ENCODE results near the gene GREM2.

DNA sequence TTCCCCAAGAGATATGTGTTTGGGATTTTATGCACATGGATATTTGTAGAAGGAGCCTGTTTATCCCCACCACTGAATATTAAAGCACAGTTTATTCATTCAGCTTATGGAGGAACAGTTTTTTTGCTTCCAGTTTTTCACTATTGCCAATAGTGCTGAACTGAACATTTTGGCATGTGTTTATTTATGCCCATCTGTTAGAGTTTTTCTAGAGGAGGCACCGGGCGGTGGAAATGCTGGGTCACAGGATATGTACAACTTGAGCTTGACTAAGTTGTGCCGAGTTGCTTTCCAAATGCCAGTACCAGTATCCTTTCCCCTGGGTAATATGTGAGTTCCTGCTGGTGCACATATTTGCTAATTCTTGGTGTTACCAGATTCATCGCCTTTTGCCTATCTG, 111.3 kb downstream of the GREM2 start:
- TF ChIP-seq, protein P1, sequence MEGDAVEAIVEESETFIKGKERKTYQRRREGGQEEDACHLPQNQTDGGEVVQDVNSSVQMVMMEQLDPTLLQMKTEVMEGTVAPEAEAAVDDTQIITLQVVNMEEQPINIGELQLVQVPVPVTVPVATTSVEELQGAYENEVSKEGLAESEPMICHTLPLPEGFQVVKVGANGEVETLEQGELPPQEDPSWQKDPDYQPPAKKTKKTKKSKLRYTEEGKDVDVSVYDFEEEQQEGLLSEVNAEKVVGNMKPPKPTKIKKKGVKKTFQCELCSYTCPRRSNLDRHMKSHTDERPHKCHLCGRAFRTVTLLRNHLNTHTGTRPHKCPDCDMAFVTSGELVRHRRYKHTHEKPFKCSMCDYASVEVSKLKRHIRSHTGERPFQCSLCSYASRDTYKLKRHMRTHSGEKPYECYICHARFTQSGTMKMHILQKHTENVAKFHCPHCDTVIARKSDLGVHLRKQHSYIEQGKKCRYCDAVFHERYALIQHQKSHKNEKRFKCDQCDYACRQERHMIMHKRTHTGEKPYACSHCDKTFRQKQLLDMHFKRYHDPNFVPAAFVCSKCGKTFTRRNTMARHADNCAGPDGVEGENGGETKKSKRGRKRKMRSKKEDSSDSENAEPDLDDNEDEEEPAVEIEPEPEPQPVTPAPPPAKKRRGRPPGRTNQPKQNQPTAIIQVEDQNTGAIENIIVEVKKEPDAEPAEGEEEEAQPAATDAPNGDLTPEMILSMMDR (IDR thresholded peaks at IDR 0.05) = no peak
- no peak for TF ChIP-seq POLR2A (IDR thresholded peaks at IDR 0.05)
